Gastroesophageal sphincter (tissue), 4 donors: ENCODE data around the gene SF3A2. TPM values are rescaled to one million over a fixed set of nuclear protein-coding genes. Genes with fewer than 3 reads are reported as not detected.
A peak's percentile ranks its signal among the peaks of the same experiment; 100 is the strongest.

Experiments used
- ATAC-seq: fragments of 150-250 bp; one replicate; pipeline ENCODE4 v1.9.1; 2016; ENCODE audit warnings: mild to moderate bottlenecking, moderate library complexity
- H3K27ac ChIP-seq, 4 donors: fragments of 200-600 bp; sonication (generic) in 3 of 4; 1 replicate in 3 of 4; 2 replicates in 1 of 4; pipeline ENCODE4 v1.5.1; 2016 to 2019
- H3K27me3 ChIP-seq: fragments of 200-600 bp; sonication (generic); one replicate; pipeline ENCODE4 v1.5.1; 2019
- H3K36me3 ChIP-seq, 2 donors: fragments of 200-600 bp; sonication (generic); one replicate each; pipeline ENCODE4 v1.5.1; 2019; ENCODE audit warnings: control low read depth in 1 of 2
- H3K4me1 ChIP-seq, 3 donors: fragments of 200-600 bp; sonication (generic); 1 replicate in 2 of 3; 2 replicates in 1 of 3; pipeline ENCODE4 v1.5.1; 2016 to 2019; ENCODE audit warnings: control low read depth in 2 of 3
- H3K4me3 ChIP-seq, 2 donors: fragments of 200-600 bp; sonication (generic); one replicate each; pipeline ENCODE4 v1.5.1; 2019; ENCODE audit warnings: mild to moderate bottlenecking in 1 of 2, moderate library complexity in 1 of 2
- H3K9me3 ChIP-seq, 3 donors: fragments of 200-600 bp; sonication (generic); one replicate each; pipeline ENCODE4 v1.5.1; 2017 to 2019; ENCODE audit warnings: control low read depth in 2 of 3
- CTCF ChIP-seq, 4 experiments: fragments of 200-600 bp in 2 of 4; fragments of 450-650 bp in 2 of 4; sonication (generic) in 1 of 4; IDR thresholded peaks; one replicate each; pipeline ENCODE4 v1.5.1; 2017 to 2019; ENCODE audit warnings: antibody characterized with exemption in 4 of 4, mild to moderate bottlenecking in 2 of 4, moderate library complexity in 2 of 4
- EP300 ChIP-seq: sonication (generic); formaldehyde crosslinking; IDR thresholded peaks from one replicate; pipeline ENCODE4 v1.6.1; 2017; ENCODE audit warnings: antibody characterized with exemption, mild to moderate bottlenecking
- POLR2A ChIP-seq, 2 donors: fragments of 450-650 bp; IDR thresholded peaks; one replicate each; pipeline ENCODE4 v1.6.1; 2017; ENCODE audit warnings: antibody characterized with exemption in 2 of 2, mild to moderate bottlenecking in 2 of 2, moderate library complexity in 1 of 2
- POLR2AphosphoS5 ChIP-seq: sonication (generic); formaldehyde crosslinking; IDR thresholded peaks from one replicate; pipeline ENCODE4 v1.6.1; 2017; ENCODE audit warnings: antibody characterized with exemption
- WGBS, 2 donors: methylation state at CpG; one replicate each; pipeline ENCODE4 v1.1.5; 2018; ENCODE audit warnings: low coverage in 1 of 2; 5-methylcytosine and 5-hydroxymethylcytosine counted together
- total RNA-seq, 4 donors: library from RNA; depleted of rRNA; stranded (reverse); fragments of >200 nt; gene quantifications; one replicate each; pipeline ENCODE4 v1.1.0, GENCODE V29; 2016

Gene SF3A2
- total RNA-seq, 4 donors from 2014 or later = 27.5 to 40.3 (median 37.4) TPM

GRCh38 chr19:2236064-2236313, 635 bp upstream of the SF3A2 start:
- peak overlapping the region; percentile 70 to 99 for H3K4me3 ChIP-seq
- H3K9me3 ChIP-seq = no peaks in the 10 kb centered on the region
- no peak for ATAC-seq
- no peaks in the 10 kb centered on the region for H3K27me3 ChIP-seq
- no peak for TF ChIP-seq EP300
- peak; percentile 72 for TF ChIP-seq POLR2AphosphoS5
- peak; percentile 28 to 33 for TF ChIP-seq POLR2A (IDR thresholded peaks at IDR 0.05)
- TF ChIP-seq CTCF (IDR thresholded peaks at IDR 0.05) = no peak
- peak overlapping the region; percentile 94 to 99 (median 96) for H3K27ac ChIP-seq
- H3K4me1 ChIP-seq = peaks cover 0 to 78% (median 42%) of the 10 kb centered on the region in 3 donors
- H3K36me3 ChIP-seq = peaks cover 0 to 34% of the 10 kb centered on the region in 2 donors
- WGBS, 2 donors = no CpG with 5 or more reads among the region's 28 CpGs

- WGBS, 2 donors = 65 to 72% methylated on average over 6 to 19 of the region's 43 CpGs
- Histone ChIP-seq H3K36me3 (peaks cover 0 to 21% of the 10 kb centered on the region in 2 donors), H3K27me3 (no peaks in the 10 kb centered on the region), H3K4me3 (peak overlapping the region; percentile 70 to 99), H3K4me1 (peaks cover 0 to 81% (median 51%) of the 10 kb centered on the region in 3 donors), H3K27ac (peak overlapping the region; percentile 94 to 99 (median 96)), H3K9me3 (no peaks in the 10 kb centered on the region)
- peak; percentile 51 for ATAC-seq
- TF ChIP-seq POLR2AphosphoS5 (no peak), EP300 (no peak), POLR2A (IDR thresholded peaks at IDR 0.05) (no peak), CTCF (IDR thresholded peaks at IDR 0.05) (no peak)
Observed at GRCh38 chr19:2237051-2237868, 636 bp downstream of the SF3A2 start.

- Histone ChIP-seq H3K27ac (peak overlapping the region in 3 of 4 donors; percentile 94 to 99 (median 98)), H3K9me3 (no peaks in the 10 kb centered on the region), H3K4me1 (peaks cover 0 to 86% (median 52%) of the 10 kb centered on the region in 3 donors), H3K27me3 (no peaks in the 10 kb centered on the region), H3K36me3 (peaks cover 0 to 16% of the 10 kb centered on the region in 2 donors), H3K4me3 (peak overlapping the region in 1 of 2 donors; percentile 99)
- 83 to 88% methylated on average over 3 to 5 of the region's 6 CpGs for WGBS, 2 donors
- ATAC-seq = no peak
- no peak for TF ChIP-seq CTCF (IDR thresholded peaks at IDR 0.05)
- TF ChIP-seq EP300 = no peak
- TF ChIP-seq POLR2AphosphoS5 = no peak
- no peak for TF ChIP-seq POLR2A (IDR thresholded peaks at IDR 0.05)
Observed at GRCh38 chr19:2237869-2238153, 1.2 kb downstream of the SF3A2 start.

GRCh38 chr19:2239173-2239572, 2.5 kb downstream of the SF3A2 start:
- no peak for TF ChIP-seq EP300
- no peak for TF ChIP-seq CTCF (IDR thresholded peaks at IDR 0.05)
- no peak for TF ChIP-seq POLR2AphosphoS5
- no peak for TF ChIP-seq POLR2A (IDR thresholded peaks at IDR 0.05)
- WGBS, 2 donors = 57 to 73% methylated on average over 6 to 10 of the region's 10 CpGs
- Histone ChIP-seq H3K9me3 (no peaks in the 10 kb centered on the region), H3K4me3 (peak overlapping the region in 1 of 2 donors; percentile 51), H3K27ac (peak overlapping the region in 2 of 4 donors; percentile 69 to 77), H3K36me3 (peaks cover 0 to 16% of the 10 kb centered on the region in 2 donors), H3K27me3 (no peaks in the 10 kb centered on the region), H3K4me1 (peaks cover 0 to 87% (median 52%) of the 10 kb centered on the region in 3 donors)
- ATAC-seq = no peak
